B cell (primary cell): ENCODE results near the gene PHF24. TPM values are rescaled to one million over a fixed set of nuclear protein-coding genes. Genes with fewer than 3 reads are reported as not detected.

ENCODE experiments used
- ATAC-seq: fragments of 200-7000 bp; cut with Tn5 transposase; one replicate; pipeline ENCODE4 v1.10.0; 2021; ENCODE audit warnings: low read depth, mild to moderate bottlenecking, moderate number of reproducible peaks, moderate library complexity
- CTCF ChIA-PET: fragments of 350-600 bp; sonication (Branson Sonifier 250); formaldehyde crosslinking; loops from one replicate; lab custom pipeline; 2021; ENCODE audit warnings: antibody characterized with exemption, inconsistent platforms; lab: Charles Lee
- POLR2A ChIA-PET: fragments of 350-600 bp; sonication (Branson Sonifier 250); formaldehyde crosslinking; loops from one replicate; lab custom pipeline; 2021; ENCODE audit warnings: antibody characterized with exemption; lab: Charles Lee
- DNase-seq: peaks from one replicate; pipeline ENCODE4 v3.0.0; 2013
- H2AFZ ChIP-seq: 2 replicates; pipeline ENCODE4 v1.6.1; 2012; ENCODE audit warnings: mild to moderate bottlenecking, low read depth, low read length; ENCODE audit not compliant: insufficient read depth, poor library complexity, severe bottlenecking
- H3K27ac ChIP-seq, 2 donors: 1 replicate in 1 of 2; 2 replicates in 1 of 2; pipeline ENCODE4 v1.5.1; 2012 to 2013; ENCODE audit warnings: low read length in 2 of 2, mild to moderate bottlenecking in 2 of 2, moderate library complexity in 1 of 2
- H3K27me3 ChIP-seq, 4 experiments: fragments of 200-600 bp in 1 of 4; sonication (generic) in 1 of 4; replicated peaks in 1 of 4; 1 replicate in 2 of 4; 2 replicates in 2 of 4; pipeline versions ENCODE4 v1.6.1 to v1.7.0; 2013 to 2016; ENCODE audit warnings: low read length in 3 of 4, mild to moderate bottlenecking in 2 of 4, mixed read lengths in 1 of 4, moderate library complexity in 1 of 4; ENCODE audit not compliant: insufficient read depth in 4 of 4, control insufficient read depth in 3 of 4; ENCODE audit errors: control extremely low read depth in 1 of 4
- H3K36me3 ChIP-seq, 2 experiments: replicated peaks in 1 of 2; 1 replicate in 1 of 2; 2 replicates in 1 of 2; pipeline versions ENCODE4 v1.6.1 to v1.7.1; 2013; ENCODE audit warnings: low read length in 1 of 2; ENCODE audit not compliant: insufficient read depth in 2 of 2, control insufficient read depth in 1 of 2; ENCODE audit errors: control extremely low read depth in 1 of 2, extremely low read depth in 1 of 2
- H3K4me1 ChIP-seq, 2 donors: fragments of 200-600 bp in 1 of 2; sonication (generic) in 1 of 2; 1 replicate in 1 of 2; 2 replicates in 1 of 2; pipeline versions ENCODE4 v1.5.1 to v1.6.1; 2013 to 2017; ENCODE audit warnings: low read length in 2 of 2; ENCODE audit not compliant: control insufficient read depth in 2 of 2, insufficient read depth in 2 of 2
- H3K4me2 ChIP-seq: replicated peaks from 2 replicates; pipeline ENCODE3; 2012; ENCODE audit warnings: mild to moderate bottlenecking, low read depth, low read length; ENCODE audit not compliant: poor library complexity, severe bottlenecking
- H3K4me3 ChIP-seq, 5 experiments: fragments of 200-600 bp in 1 of 5; sonication (generic) in 1 of 5; 1 replicate in 3 of 5; 2 replicates in 2 of 5; pipeline versions ENCODE4 v1.5.1 to v1.7.0; 2011 to 2016; ENCODE audit warnings: low read length in 4 of 5, mild to moderate bottlenecking in 4 of 5, low read depth in 2 of 5, control low read depth in 1 of 5, moderate library complexity in 1 of 5; ENCODE audit not compliant: insufficient read depth in 1 of 5; ENCODE audit errors: control extremely low read depth in 1 of 5, extremely low read depth in 1 of 5
- H3K79me2 ChIP-seq: fragments of 200-600 bp; sonication (generic); one replicate; pipeline ENCODE4 v1.6.0; 2016; ENCODE audit warnings: low read length; ENCODE audit not compliant: control insufficient read depth, insufficient read depth
- H3K9ac ChIP-seq: fragments of 200-600 bp; sonication (generic); 2 replicates; pipeline ENCODE4 v1.6.1; 2017; ENCODE audit warnings: mild to moderate bottlenecking, low read length, moderate library complexity
- H3K9me3 ChIP-seq, 3 donors: one replicate each; pipeline versions ENCODE4 v1.6.1 to v1.7.1; 2013; ENCODE audit warnings: low read length in 2 of 3; ENCODE audit not compliant: control insufficient read depth in 2 of 3, insufficient read depth in 1 of 3; ENCODE audit errors: control extremely low read depth in 1 of 3
- H4K20me1 ChIP-seq: 2 replicates; pipeline ENCODE4 v1.6.0; 2012; ENCODE audit warnings: mild to moderate bottlenecking, low read length; ENCODE audit not compliant: insufficient read depth, control insufficient read depth, poor library complexity, severe bottlenecking
- H3K27ac Mint-ChIP-seq: one replicate; pipeline ENCODE4 v1.8.0; 2021; ENCODE audit warnings: mixed read lengths
- H3K27me3 Mint-ChIP-seq: one replicate; pipeline ENCODE4 v1.8.0; 2021; ENCODE audit warnings: mixed read lengths
- H3K4me1 Mint-ChIP-seq: one replicate; pipeline ENCODE4 v1.8.0; 2021; ENCODE audit warnings: mixed read lengths
- H3K4me3 Mint-ChIP-seq: one replicate; pipeline ENCODE4 v1.8.0; 2021; ENCODE audit warnings: mixed read lengths
- H3K9me3 Mint-ChIP-seq: one replicate; pipeline ENCODE4 v1.8.0; 2022; ENCODE audit warnings: mixed read lengths; ENCODE audit not compliant: insufficient read depth
- CTCF ChIP-seq: fragments of 200-600 bp; IDR thresholded peaks from one replicate; pipeline ENCODE4 v1.8.0; 2022; ENCODE audit warnings: antibody characterized with exemption, mild to moderate bottlenecking
- EZH2 ChIP-seq: IDR thresholded peaks from 2 replicates; pipeline ENCODE4 v1.6.1; 2012; ENCODE audit warnings: borderline replicate concordance, low read depth, mild to moderate bottlenecking, moderate library complexity, low read length; ENCODE audit not compliant: insufficient read depth, poor library complexity, severe bottlenecking
- WGBS: methylation state at CpG from one replicate; pipeline ENCODE4 v1.1.5; 2013; ENCODE audit warnings: missing lambda C conversion rate; ENCODE audit not compliant: insufficient coverage; 5-methylcytosine and 5-hydroxymethylcytosine counted together
- intact Hi-C: fragments of 100-400 bp; cut with micrococcal nuclease; formaldehyde crosslinking; loops from one replicate; pipeline ENCODE4 v1.10.0; 2022
- polyA plus RNA-seq: library from polyadenylated mRNA; depleted of rRNA; stranded (reverse); fragments of >200 nt; gene quantifications from 2 replicates; pipeline ENCODE4 v1.2.3, GENCODE V29; 2012
- total RNA-seq, 2 donors: library from RNA; stranded (reverse); fragments of 120-200 nt in 1 of 2; gene quantifications; 1 replicate in 1 of 2; 2 replicates in 1 of 2; pipeline versions ENCODE4 v1.2.3 to v1.2.4, GENCODE V29; 2013 to 2022

PHF24 gene
- total and polyA plus RNA-seq, 2 donors (not counting 1 experiment from before 2014, with no cell fraction given): not detected

- ATAC-seq (no peak), DNase-seq (no peak)
- no peaks in the 10 kb centered on the region for H4K20me1 ChIP-seq
- H3K27ac ChIP-seq: no peak overlapping the region
- no peaks in the 10 kb centered on the region for H3K9me3 Mint-ChIP-seq
- H3K36me3 ChIP-seq: no peaks in the 10 kb centered on the region
- H3K27me3 Mint-ChIP-seq: no peaks in the 10 kb centered on the region
- H3K27ac Mint-ChIP-seq: peak overlapping the region; percentile 64
- no peak for TF ChIP-seq CTCF
- no peak for TF ChIP-seq EZH2
- H3K4me3 ChIP-seq: no peak overlapping the region
- peaks cover 50 to 51% of the 10 kb centered on the region in 2 donors for H3K4me1 ChIP-seq
- no peak overlapping the region for H3K9ac ChIP-seq
- H3K79me2 ChIP-seq: no peaks in the 10 kb centered on the region
- 43% methylated on average over 6 of the region's 7 CpGs for WGBS
- peak overlapping the region; percentile 59 for H2AFZ ChIP-seq
- CTCF ChIA-PET: interaction anchor here (5.5 kb wide), 1 partner anchor 83 kb away, joined by 61 read pairs; no protein-coding TSS in a partner anchor
- H3K4me1 Mint-ChIP-seq: peaks cover 51% of the 10 kb centered on the region
- POLR2A ChIA-PET: no interaction called here
- H3K4me3 Mint-ChIP-seq: no peak overlapping the region
- intact Hi-C loops: loop anchor here (10.0 kb wide), 2 partner anchors 278 to 1168 kb away; partner anchors contain the start of gene UBE2R2
- no peaks in the 10 kb centered on the region for H3K27me3 ChIP-seq
- peak overlapping the region; percentile 48 for H3K4me2 ChIP-seq
- H3K9me3 ChIP-seq: peaks cover 0 to 4% (median 0%) of the 10 kb centered on the region in 3 donors
Observed at GRCh38 chr9:34982361-34982760, 24.3 kb downstream of the PHF24 start.

GRCh38 chr9:34983209-34983608 lies 25.1 kb downstream of the PHF24 start:
- H3K4me3 ChIP-seq: no peak overlapping the region

More at GRCh38 chr9:34983209-34983608, 25.1 kb downstream of the PHF24 start:
- Mint-ChIP-seq H3K27ac (peak overlapping the region; percentile 86), H3K4me1 (peaks cover 51% of the 10 kb centered on the region), H3K9me3 (no peaks in the 10 kb centered on the region), H3K27me3 (no peaks in the 10 kb centered on the region), H3K4me3 (peak overlapping the region; percentile 54)
- peaks cover 54 to 58% of the 10 kb centered on the region in 2 donors for H3K4me1 ChIP-seq
- H3K4me2 ChIP-seq: peak overlapping the region; percentile 48
- no peaks in the 10 kb centered on the region for H3K36me3 ChIP-seq
- H3K9ac ChIP-seq: peak overlapping the region; percentile 4
- TF ChIP-seq CTCF (no peak), EZH2 (no peak)
- ChIA-PET CTCF (interaction anchor here (5.5 kb wide), 1 partner anchor 84 kb away, joined by 61 read pairs; no protein-coding TSS in a partner anchor), POLR2A (no interaction called here)
- H3K9me3 ChIP-seq: peaks cover 0 to 4% (median 0%) of the 10 kb centered on the region in 3 donors
- H2AFZ ChIP-seq: no peak overlapping the region
- no peaks in the 10 kb centered on the region for H3K79me2 ChIP-seq
- H4K20me1 ChIP-seq: no peaks in the 10 kb centered on the region
- no peaks in the 10 kb centered on the region for H3K27me3 ChIP-seq
- ATAC-seq (peak; percentile 26), DNase-seq (peak; percentile 62)
- peak overlapping the region; percentile 2 to 25 for H3K27ac ChIP-seq
- intact Hi-C loops: loop anchor here (10.0 kb wide), 2 partner anchors 278 to 1168 kb away; partner anchors contain the start of gene UBE2R2
- 53% methylated on average over 2 of the region's 2 CpGs for WGBS
